KMS-11 (cell line): Measurements from ENCODE around the gene LRGUK.

Experiments used
- H2AFZ ChIP-seq: fragments of 200-600 bp; sonication (generic); 2 replicates; pipeline ENCODE4 v1.6.1; 2016; ENCODE audit warnings: antibody characterized with exemption, mixed run types, low read depth
- H3K27ac ChIP-seq: fragments of 200-600 bp; sonication (generic); 2 replicates; pipeline ENCODE4 v1.6.1; 2016; ENCODE audit warnings: mild to moderate bottlenecking, mixed run types
- H3K27me3 ChIP-seq: fragments of 200-600 bp; sonication (generic); 2 replicates; pipeline ENCODE4 v1.6.1; 2017; ENCODE audit warnings: mild to moderate bottlenecking, low read depth, mixed run types, moderate library complexity; ENCODE audit not compliant: insufficient read depth
- H3K36me3 ChIP-seq: fragments of 200-600 bp; sonication (generic); 2 replicates; pipeline ENCODE4 v1.6.1; 2017; ENCODE audit warnings: mild to moderate bottlenecking, mixed run types; ENCODE audit not compliant: insufficient read depth
- H3K4me1 ChIP-seq: fragments of 200-600 bp; sonication (generic); 2 replicates; pipeline ENCODE4 v1.6.1; 2016; ENCODE audit warnings: mild to moderate bottlenecking, low read depth, mixed run types; ENCODE audit not compliant: poor library complexity, severe bottlenecking
- H3K4me2 ChIP-seq: fragments of 200-600 bp; sonication (generic); 2 replicates; pipeline ENCODE4 v1.7.0; 2016; ENCODE audit warnings: mild to moderate bottlenecking, mixed run types
- H3K4me3 ChIP-seq: fragments of 200-600 bp; sonication (generic); IDR thresholded peaks from 2 replicates; pipeline ENCODE4 v1.6.1; 2017; ENCODE audit warnings: low read depth, low read length, mixed read lengths; ENCODE audit not compliant: insufficient read depth
- H3K79me2 ChIP-seq: fragments of 200-600 bp; sonication (generic); 2 replicates; pipeline ENCODE4 v1.6.1; 2016; ENCODE audit warnings: low read depth, mixed run types; ENCODE audit not compliant: insufficient read depth
- H3K9ac ChIP-seq: fragments of 200-600 bp; sonication (generic); 2 replicates; pipeline ENCODE4 v1.6.1; 2016; ENCODE audit warnings: mild to moderate bottlenecking, mixed run types
- H4K20me1 ChIP-seq: fragments of 200-600 bp; sonication (generic); 2 replicates; pipeline ENCODE4 v1.6.1; 2016; ENCODE audit warnings: mild to moderate bottlenecking, mixed run types; ENCODE audit not compliant: insufficient read depth
- CTCF ChIP-seq: fragments of 200-600 bp; sonication (generic); conservative IDR thresholded peaks from 2 replicates; pipeline ENCODE4 v1.6.1; 2017; ENCODE audit warnings: low read depth, mild to moderate bottlenecking, antibody characterized with exemption, low read length, moderate library complexity, mixed read lengths

Gene LRGUK

GRCh38 chr7:134182078-134182477 lies 54.9 kb downstream of the LRGUK start:
- no peak for TF ChIP-seq CTCF
- Histone ChIP-seq H3K27me3 (no peaks in the 10 kb centered on the region), H3K27ac (no peak overlapping the region), H3K4me2 (no peak overlapping the region), H4K20me1 (no peaks in the 10 kb centered on the region), H3K79me2 (no peaks in the 10 kb centered on the region), H3K4me3 (no peak overlapping the region), H3K36me3 (no peaks in the 10 kb centered on the region), H3K4me1 (no peaks in the 10 kb centered on the region), H2AFZ (no peak overlapping the region), H3K9ac (no peak overlapping the region)

GRCh38 chr7:134184767-134185166 lies 57.6 kb downstream of the LRGUK start:
- H3K27me3 ChIP-seq, result no peaks in the 10 kb centered on the region
- H3K4me2 ChIP-seq, result no peak overlapping the region
- H3K4me3 ChIP-seq, result no peak overlapping the region
- H4K20me1 ChIP-seq, result no peaks in the 10 kb centered on the region
- H3K4me1 ChIP-seq, result no peaks in the 10 kb centered on the region
- no peaks in the 10 kb centered on the region for H3K79me2 ChIP-seq
- H3K9ac ChIP-seq, result no peak overlapping the region
- no peak for TF ChIP-seq CTCF
- no peaks in the 10 kb centered on the region for H3K36me3 ChIP-seq
- H3K27ac ChIP-seq, result no peak overlapping the region
- no peak overlapping the region for H2AFZ ChIP-seq

GRCh38 chr7:134186027-134186426 lies 58.9 kb downstream of the LRGUK start:
- no peaks in the 10 kb centered on the region for H3K79me2 ChIP-seq
- no peak for TF ChIP-seq CTCF
- no peaks in the 10 kb centered on the region for H4K20me1 ChIP-seq
- H3K36me3 ChIP-seq, result no peaks in the 10 kb centered on the region
- no peak overlapping the region for H2AFZ ChIP-seq
- no peak overlapping the region for H3K4me2 ChIP-seq
- no peaks in the 10 kb centered on the region for H3K4me1 ChIP-seq
- no peak overlapping the region for H3K4me3 ChIP-seq
- H3K27ac ChIP-seq, result no peak overlapping the region
- H3K27me3 ChIP-seq, result no peaks in the 10 kb centered on the region
- no peak overlapping the region for H3K9ac ChIP-seq

GRCh38 chr7:134186801-134187200 lies 59.7 kb downstream of the LRGUK start:
- Histone ChIP-seq H3K9ac (no peak overlapping the region), H3K4me3 (no peak overlapping the region), H4K20me1 (no peaks in the 10 kb centered on the region), H2AFZ (no peak overlapping the region), H3K36me3 (no peaks in the 10 kb centered on the region), H3K27ac (no peak overlapping the region), H3K27me3 (no peaks in the 10 kb centered on the region), H3K4me2 (no peak overlapping the region), H3K79me2 (no peaks in the 10 kb centered on the region), H3K4me1 (no peaks in the 10 kb centered on the region)
- no peak for TF ChIP-seq CTCF

- Histone ChIP-seq H2AFZ (no peak overlapping the region), H3K9ac (no peak overlapping the region), H3K79me2 (no peaks in the 10 kb centered on the region), H3K27ac (no peak overlapping the region), H3K4me1 (no peaks in the 10 kb centered on the region), H3K4me3 (no peak overlapping the region), H3K27me3 (no peaks in the 10 kb centered on the region), H3K4me2 (no peak overlapping the region), H4K20me1 (no peaks in the 10 kb centered on the region), H3K36me3 (no peaks in the 10 kb centered on the region)
- no peak for TF ChIP-seq CTCF
Measured at GRCh38 chr7:134187893-134188292, 60.8 kb downstream of the LRGUK start.
